ENCODE data around the gene PIK3R1. TPM values are rescaled to one million over a fixed set of nuclear protein-coding genes. Genes with fewer than 3 reads are reported as not detected.

Gene PIK3R1
- total RNA-seq, 1 experiment from 2014 or later: 11.3 TPM

DNA sequence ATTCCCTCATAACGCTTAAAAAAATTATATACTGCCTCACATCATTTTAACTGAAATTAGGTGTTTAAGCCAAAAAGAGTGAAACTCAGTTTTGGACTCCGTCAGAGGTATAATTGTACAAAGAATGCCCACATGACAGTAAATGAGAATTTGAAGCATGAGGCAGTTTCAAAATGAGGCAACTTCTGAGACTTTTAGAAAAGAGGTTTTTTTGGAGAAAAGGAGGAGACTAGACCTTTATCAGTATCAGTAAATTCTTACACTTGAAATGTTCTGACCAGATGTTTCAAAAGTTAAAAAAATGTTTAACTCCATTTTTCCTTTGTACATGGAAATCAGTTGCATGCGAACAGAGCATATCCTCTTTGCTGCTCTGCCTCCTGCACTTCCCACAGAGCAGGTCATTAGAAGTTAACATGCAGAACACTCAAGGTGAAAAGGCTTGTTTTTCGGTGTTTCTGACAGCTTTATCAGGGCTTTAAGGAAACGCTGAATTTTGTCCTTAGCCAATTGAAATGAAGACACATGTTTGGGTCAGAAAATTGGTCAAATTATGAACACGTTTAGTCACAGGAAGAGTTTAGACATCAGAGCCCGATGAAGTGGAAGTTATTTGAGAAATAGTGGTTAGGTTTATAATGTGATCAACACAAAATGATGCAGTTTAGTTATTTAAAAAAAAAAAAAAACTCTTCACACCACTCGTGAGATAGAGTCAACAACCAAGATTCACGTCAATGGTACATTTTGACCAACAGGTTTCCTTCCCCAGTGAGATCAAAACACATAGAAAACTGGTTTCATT lies 59.5 kb downstream of the PIK3R1 start:
- H2BK5ac ChIP-seq (ENCODE audit: insufficient read length, low read length): no peak overlapping the region
- no peak overlapping the region for H3K14ac ChIP-seq (ENCODE audit: insufficient read depth, low read length)
- H2BK15ac ChIP-seq (ENCODE audit: low read depth, low read length): no peak overlapping the region
- H3K4me3 Mint-ChIP-seq: no peak overlapping the region; a peak in 1 of 5 replicates
- H3K9me3 ChIP-seq (ENCODE audit: control insufficient read depth, low read depth, low read length): no peaks in the 10 kb centered on the region
- H3K23ac ChIP-seq (ENCODE audit: insufficient read length, low read depth, low read length): no peak overlapping the region
- no peak overlapping the region for H3K27ac ChIP-seq (ENCODE audit: insufficient read length, low read depth, low read length)
- no peak overlapping the region for H2AK5ac ChIP-seq (ENCODE audit: insufficient read length, low read length)
- no peaks in the 10 kb centered on the region for H3K27me3 ChIP-seq (ENCODE audit: insufficient read depth, low read length)
- H3K56ac ChIP-seq (ENCODE audit: insufficient read length, low read depth, low read length): no peak overlapping the region
- H2AFZ ChIP-seq (ENCODE audit: low read length): no peak overlapping the region
- H3T11ph ChIP-seq (ENCODE audit: low read length): no peak overlapping the region
- no peaks in the 10 kb centered on the region; the same call in 1 of the 2 replicates for H3K4me1 ChIP-seq (ENCODE audit: insufficient read depth, low read length)
- no peak for DNase-seq
- no peak overlapping the region for H3K4ac ChIP-seq (ENCODE audit: low read depth, low read length)
- H3K36me3 Mint-ChIP-seq (ENCODE audit: insufficient read depth in 1 of 3, low read depth in 3 of 3): peaks cover 0 to 4% (median 0%) of the 10 kb centered on the region in 3 experiments; a peak in 4 of 7 replicates
- H4K5ac ChIP-seq (ENCODE audit: insufficient read length, low read depth, low read length): no peak overlapping the region
- H3K9me3 Mint-ChIP-seq: no peaks in the 10 kb centered on the region
- no peaks in the 10 kb centered on the region for H3K27me3 Mint-ChIP-seq (ENCODE audit: low read depth)
- no peaks in the 10 kb centered on the region for H3K79me2 ChIP-seq (ENCODE audit: insufficient read depth, low read length)
- H3K27ac Mint-ChIP-seq: no peak overlapping the region
- no peak overlapping the region for H3K9ac ChIP-seq (ENCODE audit: extremely low read depth, insufficient read length, low read length)
- H2BK120ac ChIP-seq (ENCODE audit: low read depth, low read length, poor library complexity, severe bottlenecking): no peak overlapping the region
- no peak for TF ChIP-seq CTCF (conservative IDR thresholded peaks at IDR 0.05)
- H3K18ac ChIP-seq (ENCODE audit: insufficient read length, low read depth, low read length): no peak overlapping the region
- no peaks in the 10 kb centered on the region for H3K79me1 ChIP-seq (ENCODE audit: insufficient read depth, low read depth, low read length, poor library complexity, severe bottlenecking)
- no peak overlapping the region for H2BK20ac ChIP-seq (ENCODE audit: low read depth, low read length, poor library complexity, severe bottlenecking)
- H4K8ac ChIP-seq (replicated peaks; ENCODE audit: insufficient read length, low read depth, low read length): no peak overlapping the region
- H3K4me2 ChIP-seq (ENCODE audit: insufficient read depth, insufficient read length, low read length): no peak overlapping the region
- 100% methylated on average over 1 of the region's 9 CpGs for WGBS (ENCODE audit: extremely low coverage, insufficient read length, low lambda C conversion rate)
- no peaks in the 10 kb centered on the region for H3K23me2 ChIP-seq (ENCODE audit: insufficient read length, low read depth, low read length, poor library complexity, severe bottlenecking)
- H3K4me1 Mint-ChIP-seq: peaks cover 7% of the 10 kb centered on the region in 2 experiments
- no peaks in the 10 kb centered on the region for H4K20me1 ChIP-seq (ENCODE audit: control insufficient read depth, insufficient read depth, insufficient read length)
- no peak overlapping the region for H2BK12ac ChIP-seq (ENCODE audit: insufficient read length, low read depth, low read length)
- H4K91ac ChIP-seq (ENCODE audit: insufficient read length, low read depth, low read length): no peak overlapping the region

Measured in H9 (cell line).